DMS79 treated with DMSO at 0.1 percent for 48 hours (cell line): ENCODE data around the gene GLB1L3.

Source experiments
- DNase-seq: peaks from one replicate; lab custom pipeline; 2025; lab: John Stamatoyannopoulos, UW

Gene GLB1L3

GRCh38 chr11:134275534-134276395 is at the start of gene GLB1L3:
GLB1L3 (plus strand) TSS chr11:134276379; CDS start chr11:134276741, 362 bp downstream.
- peak; percentile 69 for DNase-seq

- no peak for DNase-seq
Measured at GRCh38 chr11:134226806-134227325, 49.3 kb upstream of the GLB1L3 start.

GRCh38 chr11:134228625-134229024 is 47.6 kb upstream of the GLB1L3 start:
- DNase-seq = no peak

- DNase-seq = no peak
Measured at GRCh38 chr11:134229126-134229790, 46.9 kb upstream of the GLB1L3 start.

GRCh38 chr11:134230339-134230738 is 45.8 kb upstream of the GLB1L3 start:
- DNase-seq = no peak

GRCh38 chr11:134231958-134232659 is 44.1 kb upstream of the GLB1L3 start:
- DNase-seq = no peak

GRCh38 chr11:134233729-134234179 is 42.4 kb upstream of the GLB1L3 start:
- no peak for DNase-seq

GRCh38 chr11:134235399-134235798 is 40.8 kb upstream of the GLB1L3 start:
- DNase-seq = no peak

GRCh38 chr11:134236834-134237556 is 39.2 kb upstream of the GLB1L3 start:
- DNase-seq = no peak

GRCh38 chr11:134237557-134237922 is 38.6 kb upstream of the GLB1L3 start:
- no peak for DNase-seq

GRCh38 chr11:134238956-134239355 is 37.2 kb upstream of the GLB1L3 start:
- no peak for DNase-seq

GRCh38 chr11:134240592-134240991 is 35.6 kb upstream of the GLB1L3 start:
- DNase-seq = no peak

- DNase-seq = no peak
Measured at GRCh38 chr11:134242376-134242775, 33.8 kb upstream of the GLB1L3 start.

GRCh38 chr11:134243913-134244312 is 32.3 kb upstream of the GLB1L3 start:
- no peak for DNase-seq

- DNase-seq = no peak
Measured at GRCh38 chr11:134244593-134244992, 31.6 kb upstream of the GLB1L3 start.

- no peak for DNase-seq
Measured at GRCh38 chr11:134245434-134245833, 30.7 kb upstream of the GLB1L3 start.

- no peak for DNase-seq
Measured at GRCh38 chr11:134246100-134246499, 30.1 kb upstream of the GLB1L3 start.

- no peak for DNase-seq
Measured at GRCh38 chr11:134246678-134247077, 29.5 kb upstream of the GLB1L3 start.

- no peak for DNase-seq
Measured at GRCh38 chr11:134248910-134249480, 27.2 kb upstream of the GLB1L3 start.

- DNase-seq = no peak
Measured at GRCh38 chr11:134250246-134250645, 25.9 kb upstream of the GLB1L3 start.

- no peak for DNase-seq
Measured at GRCh38 chr11:134250675-134251074, 25.5 kb upstream of the GLB1L3 start.
